K562 (cell line): ENCODE data around the gene SPRR3. TPM values are rescaled to one million over a fixed set of nuclear protein-coding genes. Genes with fewer than 3 reads are reported as not detected.

ENCODE experiments used
- ATAC-seq: fragments of 200-7000 bp; cut with Tn5 transposase; 3 replicates; pipeline ENCODE4 v1.9.1; 2020; ENCODE audit warnings: moderate library complexity
- BruUV-seq: library from RNA; stranded (reverse); fragments of 400-500 nt; replicated peaks from 2 replicates; lab custom pipeline; 2021; lab: Mats Ljungman, UMichigan
- CTCF ChIA-PET: fragments of 300-600 bp; formaldehyde crosslinking; extraction: SDS; loops from one replicate; lab custom pipeline; 2021; ENCODE audit warnings: low intra/inter-chr PET ratio; lab: Yijun Ruan, JAX
- POLR2A ChIA-PET: fragments of 300-600, 350-650 bp; sonication (Branson Sonifier 250); formaldehyde crosslinking; extraction: SDS; loops from one replicate; lab custom pipeline; 2021; ENCODE audit warnings: antibody characterized with exemption, inconsistent platforms; lab: Yijun Ruan, JAX
- DNase-seq, 4 experiments: peaks; one replicate each; pipeline versions ENCODE4 v3.0.0 to v3.0.0-alpha.2; 2011 to 2018; ENCODE audit warnings: low spot score in 3 of 4, mixed read lengths in 3 of 4; ENCODE audit errors: extremely low read depth in 1 of 4
- FAIRE-seq: peaks from 2 replicates; lab custom pipeline; 2011; peaks lifted over from hg19 to GRCh38; lab: Jason Lieb, UNC
- H2AFZ ChIP-seq: 2 replicates; pipeline ENCODE4 v1.6.0; 2011; ENCODE audit warnings: low read depth, low read length, control low read depth, inconsistent platforms
- H3K27ac ChIP-seq: fragments of 200-600 bp; 3 replicates; pipeline ENCODE4 v1.8.0; 2011; ENCODE audit warnings: low read depth, mild to moderate bottlenecking, control low read depth, inconsistent platforms, low read length, moderate library complexity, mixed read lengths; ENCODE audit errors: extremely low read depth
- H3K27me3 ChIP-seq, 2 experiments: fragments of 300-600 bp in 1 of 2; 2 replicates in 1 of 2; 3 replicates in 1 of 2; pipeline versions ENCODE4 v1.6.0 to v1.8.0; 2011; ENCODE audit warnings: inconsistent platforms in 2 of 2, low read length in 2 of 2, mild to moderate bottlenecking in 1 of 2, mixed read lengths in 1 of 2, moderate library complexity in 1 of 2; ENCODE audit not compliant: control insufficient read depth in 2 of 2, insufficient read depth in 2 of 2
- H3K36me3 ChIP-seq: fragments of 300-600 bp; 3 replicates; pipeline ENCODE4 v1.8.0; 2011; ENCODE audit warnings: mild to moderate bottlenecking, low read length, inconsistent platforms; ENCODE audit not compliant: control insufficient read depth, insufficient read depth
- H3K4me1 ChIP-seq, 2 experiments: fragments of 200-600 bp in 1 of 2; replicated peaks in 1 of 2; 2 replicates in 1 of 2; 3 replicates in 1 of 2; pipeline versions ENCODE4 v1.5.1 to v1.8.0; 2011; ENCODE audit warnings: inconsistent platforms in 2 of 2, low read length in 2 of 2, mild to moderate bottlenecking in 1 of 2, mixed read lengths in 1 of 2, moderate library complexity in 1 of 2; ENCODE audit not compliant: control insufficient read depth in 2 of 2, insufficient read depth in 2 of 2
- H3K4me2 ChIP-seq: 2 replicates; pipeline ENCODE4 v1.6.1; 2011; ENCODE audit warnings: low read length, control low read depth, inconsistent platforms, mixed read lengths; ENCODE audit not compliant: insufficient read depth
- H3K4me3 ChIP-seq: fragments of 200-600 bp; sonication (generic), shearing (Covaris generic); 2 replicates; pipeline ENCODE4 v1.5.1; 2016; ENCODE audit warnings: control low read depth, inconsistent platforms
- H3K79me2 ChIP-seq: fragments of 200-600 bp; 3 replicates; pipeline ENCODE4 v1.8.0; 2011; ENCODE audit warnings: low read length, inconsistent platforms; ENCODE audit not compliant: control insufficient read depth, insufficient read depth
- H3K9ac ChIP-seq, 2 experiments: 2 replicates each; pipeline versions ENCODE4 v1.6.0 to v1.6.1; 2011; ENCODE audit warnings: low read depth in 2 of 2, low read length in 2 of 2, control low read depth in 1 of 2, inconsistent platforms in 1 of 2, mild to moderate bottlenecking in 1 of 2, mixed read lengths in 1 of 2; ENCODE audit not compliant: insufficient read depth in 1 of 2
- H3K9me1 ChIP-seq: one replicate; pipeline ENCODE4 v1.6.0; 2011; ENCODE audit warnings: inconsistent platforms, mild to moderate bottlenecking, low read length, moderate library complexity; ENCODE audit not compliant: control insufficient read depth, insufficient read depth
- H3K9me3 ChIP-seq: replicated peaks from 2 replicates; pipeline ENCODE4 v1.5.1; 2011; ENCODE audit warnings: low read depth, low read length, inconsistent platforms; ENCODE audit not compliant: control insufficient read depth, insufficient read depth
- H4K20me1 ChIP-seq: replicated peaks from 2 replicates; pipeline ENCODE4 v1.6.1; 2011; ENCODE audit warnings: low read length, inconsistent platforms, mixed read lengths; ENCODE audit not compliant: control insufficient read depth, insufficient read depth
- ARID2 ChIP-seq: fragments of 450-650 bp; IDR thresholded peaks from 2 replicates; pipeline ENCODE4 v1.6.1; 2017; ENCODE audit warnings: antibody characterized with exemption, mild to moderate bottlenecking
- EP300 ChIP-seq: IDR thresholded peaks from 2 replicates; pipeline ENCODE4 v1.6.1; 2012; ENCODE audit warnings: low read length, improper control_type of control experiment
- KDM5B ChIP-seq: fragments of 200-600 bp; sonication (generic); IDR thresholded peaks from 2 replicates; pipeline ENCODE4 v1.6.1; 2012; ENCODE audit warnings: low read depth, mild to moderate bottlenecking, moderate library complexity, low read length, control low read depth, inconsistent platforms; ENCODE audit not compliant: insufficient replicate concordance
- MLLT1 ChIP-seq, 2 experiments: fragments of 450-650 bp; IDR thresholded peaks; 2 replicates each; pipeline ENCODE4 v1.6.1; 2016
- SIRT6 ChIP-seq: IDR thresholded peaks from one replicate; pipeline ENCODE4 v1.6.1; 2012; ENCODE audit warnings: low read depth, mild to moderate bottlenecking, control low read depth, inconsistent platforms, low read length, moderate library complexity
- U2AF2 ChIP-seq: fragments of 200-400 bp; formaldehyde crosslinking; optimal IDR thresholded peaks from 2 replicates; pipeline ENCODE3; 2017; ENCODE audit warnings: low read depth, mild to moderate bottlenecking, low read length
- XRCC4 ChIP-seq: IDR thresholded peaks from one replicate; pipeline ENCODE4 v1.6.1; 2011; ENCODE audit not compliant: insufficient read depth, insufficient read length; ENCODE audit errors: extremely low read depth
- ZNF124 ChIP-seq: sonication (generic); formaldehyde crosslinking; IDR thresholded peaks from 2 replicates; pipeline ENCODE4 v1.8.1; 2022; ENCODE audit warnings: missing genetic modification reagents
- ZNF165 ChIP-seq: fragments of 250-450 bp; sonication (Bioruptor Pico); IDR thresholded peaks from 2 replicates; pipeline ENCODE4 v1.4.0; 2020; ENCODE audit warnings: borderline replicate concordance
- WGBS: fragments of 100-300 bp; shearing (Covaris generic); methylation state at CpG from one replicate; pipeline ENCODE4 v1.1.6; 2016; ENCODE audit warnings: low coverage, mixed read lengths; ENCODE audit not compliant: insufficient coverage; ENCODE audit errors: missing lambda C conversion rate; 5-methylcytosine and 5-hydroxymethylcytosine counted together
- in situ Hi-C: fragments of 300-500 bp; cut with MboI; formaldehyde crosslinking; loops from 4 replicates; pipeline ENCODE4 v1.15.0; 2018; ENCODE audit warnings: inconsistent platforms, mixed read lengths
- intact Hi-C: fragments of 100-400 bp; cut with micrococcal nuclease; formaldehyde crosslinking; loops from 2 replicates; pipeline ENCODE4 v1.14.2; 2022
- polyA plus RNA-seq, 8 experiments: library from polyadenylated mRNA; depleted of rRNA in 4 of 8; stranded (reverse) in 5 of 8; unstranded in 3 of 8; fragments of >200 nt; fragmentation: Nextera tagmentation in 2 of 8; fragmentation: Illumina TruSeq in 1 of 8; extraction: Ambion mirVana in 2 of 8; extraction: Trizol in 1 of 8; gene quantifications; 2 replicates each; pipeline versions ENCODE4 v1.2.1 to v1.2.3, GENCODE V29; 2011 to 2014; ENCODE audit warnings: inconsistent platforms in 1 of 8, missing spikeins in 1 of 8
- total RNA-seq, 7 experiments: library from RNA; depleted of rRNA in 6 of 7; stranded (reverse); fragments of >200 nt in 6 of 7; fragmentation: Illumina TruSeq in 2 of 7; extraction: Trizol in 2 of 7; gene quantifications; 2 replicates each; pipeline versions ENCODE4 v1.2.1 to v1.2.3, GENCODE V29; 2011 to 2021; ENCODE audit warnings: low replicate concordance in 1 of 7

The SPRR3 gene
- total and polyA plus RNA-seq, 9 of the 15 experiments (the other 6 are each of a cell fraction or from before 2014, with no cell fraction given) = not detected

DNA sequence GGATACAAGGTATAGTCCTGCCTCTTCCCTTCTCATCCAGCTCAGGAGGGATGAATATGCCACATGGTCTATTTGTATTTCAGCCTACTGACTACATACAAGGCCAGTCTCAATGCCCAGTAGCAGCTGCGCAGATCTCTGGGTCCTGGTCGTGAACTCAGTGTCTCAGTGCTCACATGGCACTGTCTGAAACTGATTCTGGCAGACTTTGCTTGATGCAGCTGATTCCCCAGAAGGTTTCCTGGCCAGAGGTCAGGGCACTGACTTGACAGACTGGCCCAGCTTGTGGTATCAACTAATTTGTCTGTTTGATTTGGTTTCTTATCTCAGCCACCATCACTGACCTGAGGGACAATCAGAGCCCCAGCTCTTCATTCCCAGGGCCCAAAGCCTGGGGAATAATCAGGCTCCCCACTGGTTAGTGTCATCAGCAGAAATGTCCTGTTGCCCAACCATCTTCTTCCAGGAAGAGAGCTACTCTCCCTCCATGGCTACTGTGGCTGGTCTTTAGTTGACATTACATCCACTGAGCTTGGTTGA lies 38.6 kb upstream of the SPRR3 start:
- TF ChIP-seq ZNF165 (CRISPR knock-in tag) = no peak
- no peak for TF ChIP-seq SIRT6
- no peak for TF ChIP-seq ARID2
- TF ChIP-seq U2AF2 = no peak
- TF ChIP-seq MLLT1 (IDR thresholded peaks at IDR 0.05) = no peak
- no peak for TF ChIP-seq EP300
- TF ChIP-seq KDM5B = no peak
- TF ChIP-seq XRCC4 = no peak
- TF ChIP-seq ZNF124 (CRISPR knock-in tag) = no peak

More for the DNA sequence above, 38.6 kb upstream of the SPRR3 start:
- Histone ChIP-seq H3K36me3 (no peaks in the 10 kb centered on the region), H3K9ac (no peak overlapping the region), H3K27ac (no peak overlapping the region), H3K27me3 (peaks cover 7 to 29% of the 10 kb centered on the region in 2 experiments; a peak in 4 of 5 replicates), H4K20me1 (no peaks in the 10 kb centered on the region), H2AFZ (no peak overlapping the region), H3K4me2 (no peak overlapping the region), H3K9me1 (no peaks in the 10 kb centered on the region), H3K79me2 (no peaks in the 10 kb centered on the region), H3K4me3 (no peak overlapping the region), H3K9me3 (no peaks in the 10 kb centered on the region), H3K4me1 (no peaks in the 10 kb centered on the region)
- DNase-seq (no peak), FAIRE-seq (no peak), ATAC-seq (no peak)
- POLR2A ChIA-PET = no interaction called here
- CTCF ChIA-PET = no interaction called here
- WGBS = 5% methylated on average over 2 of the region's 2 CpGs
- no TSS peak for BruUV-seq
- in situ Hi-C loops (loop anchor here (25.0 kb wide), 1 partner anchor 224 kb away; no protein-coding TSS in a partner anchor), intact Hi-C loops (loop anchor here (5.0 kb wide), 1 partner anchor 229 kb away; no protein-coding TSS in a partner anchor)
